ENCODE measurements around the gene CLSTN2.

CLSTN2 gene

DNA sequence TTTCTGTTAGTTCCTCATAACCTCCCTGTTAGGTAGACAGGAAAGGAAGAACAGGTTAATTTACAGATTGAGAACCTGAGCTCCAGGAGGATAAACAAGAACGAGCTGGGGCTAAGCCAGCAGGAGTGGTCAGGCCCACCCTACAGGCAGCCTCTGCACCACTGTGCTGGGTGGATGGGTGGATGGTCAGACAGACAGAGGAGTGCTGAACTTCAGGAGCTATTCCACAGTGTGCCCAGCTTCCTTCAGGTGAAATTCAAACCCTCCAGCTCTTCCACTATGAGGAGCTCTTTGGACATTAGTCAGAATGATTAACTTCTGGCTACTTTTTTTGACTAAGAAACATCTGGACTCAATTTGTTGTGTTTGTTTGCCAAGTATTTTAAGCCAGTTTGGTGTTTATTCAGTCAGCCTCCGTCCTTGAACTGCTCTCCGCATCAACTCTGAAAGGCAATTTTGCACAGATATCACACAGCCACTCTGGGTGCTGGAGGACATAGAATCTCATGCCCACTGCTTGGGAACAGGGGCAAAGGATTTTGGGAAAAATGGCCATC lies 361.9 kb downstream of the CLSTN2 start:
- Mint-ChIP-seq H3K4me1 (ENCODE audit: low read depth) (no peaks in the 10 kb centered on the region), H3K4me3 (no peak overlapping the region), H3K27ac (no peak overlapping the region), H3K36me3 (no peaks in the 10 kb centered on the region), H3K27me3 (peaks cover 4% of the 10 kb centered on the region), H3K9me3 (ENCODE audit: low read depth) (no peaks in the 10 kb centered on the region)

GRCh38 chr3:140298043-140298442 lies 363.1 kb downstream of the CLSTN2 start:
- Mint-ChIP-seq H3K36me3 (no peaks in the 10 kb centered on the region), H3K4me1 (ENCODE audit: low read depth) (no peaks in the 10 kb centered on the region), H3K27me3 (no peaks in the 10 kb centered on the region), H3K27ac (no peak overlapping the region), H3K9me3 (ENCODE audit: low read depth) (no peaks in the 10 kb centered on the region), H3K4me3 (no peak overlapping the region)

GRCh38 chr3:140298569-140299070 lies 363.6 kb downstream of the CLSTN2 start:
- Mint-ChIP-seq H3K9me3 (ENCODE audit: low read depth) (no peaks in the 10 kb centered on the region), H3K27ac (no peak overlapping the region), H3K4me1 (ENCODE audit: low read depth) (no peaks in the 10 kb centered on the region), H3K4me3 (no peak overlapping the region), H3K36me3 (no peaks in the 10 kb centered on the region), H3K27me3 (no peaks in the 10 kb centered on the region)

- Mint-ChIP-seq H3K27me3 (peaks cover 7% of the 10 kb centered on the region), H3K27ac (no peak overlapping the region), H3K4me1 (ENCODE audit: low read depth) (no peaks in the 10 kb centered on the region), H3K4me3 (no peak overlapping the region), H3K9me3 (ENCODE audit: low read depth) (no peaks in the 10 kb centered on the region), H3K36me3 (no peaks in the 10 kb centered on the region)
Observed at GRCh38 chr3:140303875-140304274, 368.9 kb downstream of the CLSTN2 start.

DNA sequence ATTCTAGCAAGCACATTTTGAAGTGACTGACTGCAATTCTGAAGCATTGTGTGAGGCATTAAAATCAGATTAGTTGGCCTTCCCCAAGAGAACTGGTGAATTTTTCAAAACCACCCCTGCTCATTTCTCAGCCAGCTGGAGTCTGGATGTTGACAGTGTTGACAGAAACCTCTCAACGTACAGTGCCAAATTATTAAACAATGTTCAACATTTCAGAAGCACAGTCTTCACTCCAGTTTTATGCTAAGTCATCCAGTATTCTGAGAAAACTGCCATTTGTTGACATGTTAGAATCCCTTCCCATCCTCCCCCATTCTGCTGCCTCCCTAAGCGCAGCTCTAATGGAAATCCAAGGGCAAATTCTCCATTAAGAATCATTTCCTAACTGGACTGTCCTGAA lies 373.6 kb downstream of the CLSTN2 start:
- H3K9me3 Mint-ChIP-seq (ENCODE audit: low read depth): no peaks in the 10 kb centered on the region
- no peaks in the 10 kb centered on the region for H3K36me3 Mint-ChIP-seq
- no peak overlapping the region for H3K4me3 Mint-ChIP-seq
- H3K4me1 Mint-ChIP-seq (ENCODE audit: low read depth): no peaks in the 10 kb centered on the region
- peaks cover 9% of the 10 kb centered on the region for H3K27me3 Mint-ChIP-seq
- H3K27ac Mint-ChIP-seq: no peak overlapping the region

DNA sequence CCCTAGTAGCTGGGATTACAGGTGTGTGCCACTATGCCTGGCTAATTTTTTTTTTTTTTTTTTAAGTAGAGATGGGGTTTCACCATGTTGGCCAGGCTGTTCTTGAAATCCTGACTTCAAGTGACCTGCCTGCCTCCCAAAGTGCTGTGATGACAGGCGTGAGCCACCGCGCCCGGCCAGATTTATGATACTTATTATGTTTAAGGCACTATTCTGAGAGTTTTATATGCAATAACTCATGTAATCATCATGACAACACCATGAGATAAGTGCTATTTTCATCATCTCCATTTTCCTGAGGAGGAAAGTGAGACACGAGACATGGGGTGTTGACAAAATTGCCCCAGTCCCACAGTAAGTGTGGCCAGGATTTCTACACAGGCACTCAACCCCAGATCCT lies 376.4 kb downstream of the CLSTN2 start:
- Mint-ChIP-seq H3K36me3 (no peaks in the 10 kb centered on the region), H3K27me3 (peaks cover 3% of the 10 kb centered on the region), H3K27ac (no peak overlapping the region), H3K4me1 (ENCODE audit: low read depth) (no peaks in the 10 kb centered on the region), H3K9me3 (ENCODE audit: low read depth) (no peaks in the 10 kb centered on the region), H3K4me3 (no peak overlapping the region)

DNA sequence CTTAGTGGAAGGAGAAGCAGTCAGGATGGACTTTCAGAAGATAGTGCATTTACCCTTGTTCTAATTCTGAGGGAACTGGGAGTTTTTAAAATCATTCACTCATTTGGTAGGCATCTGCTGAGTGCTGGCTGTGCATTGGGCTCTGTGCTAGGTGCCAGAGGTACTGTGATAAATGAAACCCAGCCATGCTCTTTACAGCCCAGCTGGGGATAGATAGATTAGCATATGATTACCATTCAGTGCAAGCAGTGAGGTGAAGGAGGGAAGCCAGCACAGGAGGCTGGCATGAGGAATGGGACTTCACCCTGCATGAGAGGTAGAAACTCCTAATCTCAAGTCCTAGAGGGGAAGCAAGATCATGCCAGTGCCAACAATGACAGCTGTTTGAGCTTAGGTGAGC lies 381.0 kb downstream of the CLSTN2 start:
- H3K4me1 Mint-ChIP-seq (ENCODE audit: low read depth): no peaks in the 10 kb centered on the region
- H3K27ac Mint-ChIP-seq: no peak overlapping the region
- H3K4me3 Mint-ChIP-seq: no peak overlapping the region
- no peaks in the 10 kb centered on the region for H3K36me3 Mint-ChIP-seq
- H3K27me3 Mint-ChIP-seq: peaks cover 3% of the 10 kb centered on the region
- no peaks in the 10 kb centered on the region for H3K9me3 Mint-ChIP-seq (ENCODE audit: low read depth)

DNA sequence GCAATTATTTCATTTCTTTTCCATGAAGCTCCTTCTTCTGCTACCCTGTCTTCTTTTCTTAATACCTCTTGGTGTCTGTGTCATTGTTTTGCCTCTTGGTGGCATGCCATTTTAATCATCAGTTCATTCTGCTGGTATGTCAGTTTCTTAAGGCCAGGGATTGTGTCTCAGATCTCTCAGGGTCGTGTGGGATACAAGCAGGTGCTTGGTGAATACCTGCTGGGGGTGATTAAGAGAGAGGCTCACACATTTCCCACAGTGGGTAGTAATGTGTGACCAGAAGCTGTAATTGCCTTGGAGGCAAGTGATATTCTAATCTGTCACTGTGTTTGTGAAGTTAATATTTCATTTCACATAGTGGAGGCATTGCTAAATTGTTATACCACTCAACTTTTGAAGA lies 381.5 kb downstream of the CLSTN2 start:
- Mint-ChIP-seq H3K36me3 (no peaks in the 10 kb centered on the region), H3K4me1 (ENCODE audit: low read depth) (no peaks in the 10 kb centered on the region), H3K27ac (no peak overlapping the region), H3K9me3 (ENCODE audit: low read depth) (no peaks in the 10 kb centered on the region), H3K4me3 (no peak overlapping the region), H3K27me3 (peaks cover 4% of the 10 kb centered on the region)

DNA sequence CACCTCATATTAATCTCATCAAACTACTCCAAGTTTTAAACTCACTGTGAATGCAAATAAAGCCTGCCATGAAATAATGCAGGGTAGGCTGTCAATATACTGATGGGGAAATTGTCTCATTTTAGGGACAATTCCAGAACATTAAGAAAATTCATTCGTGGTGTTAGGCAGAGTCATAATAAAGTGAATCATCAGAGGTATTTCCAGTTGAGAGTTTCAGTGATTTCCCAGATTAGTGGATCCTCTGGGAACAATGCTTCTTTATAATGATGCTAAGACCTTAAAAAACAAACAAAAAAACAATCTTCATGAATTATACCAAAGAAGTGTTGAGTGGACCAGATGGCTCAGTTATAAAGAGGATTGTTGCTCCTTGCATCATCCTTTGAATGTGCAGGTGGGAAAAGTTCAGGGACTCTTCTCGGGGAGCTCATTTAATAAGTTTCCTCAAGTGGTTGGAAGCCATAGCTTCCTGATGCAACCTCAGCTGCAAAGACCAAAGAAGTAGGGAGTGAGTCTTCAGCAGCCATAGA lies 381.9 kb downstream of the CLSTN2 start:
- no peak overlapping the region for H3K27ac Mint-ChIP-seq
- H3K27me3 Mint-ChIP-seq: peaks cover 4% of the 10 kb centered on the region

DNA sequence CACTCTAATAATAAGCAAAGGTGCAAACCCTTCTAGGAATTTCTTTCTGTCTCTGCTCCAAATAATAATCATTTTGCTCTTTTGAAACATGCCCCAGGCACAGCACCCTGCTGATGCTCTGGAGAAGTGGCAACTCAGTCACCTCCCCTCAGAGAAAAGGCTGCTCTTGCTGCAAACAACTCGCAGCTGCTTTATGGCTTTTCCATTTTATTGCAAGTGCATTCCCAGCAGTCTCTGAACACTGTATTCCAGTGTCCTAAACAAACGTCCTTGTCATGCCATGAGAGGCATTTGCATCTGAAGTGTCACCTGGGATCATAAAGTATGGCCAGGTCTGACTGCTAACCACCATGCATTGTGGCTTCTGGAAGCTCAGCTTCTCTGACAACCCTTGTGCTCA lies 384.8 kb downstream of the CLSTN2 start:
- H3K4me1 Mint-ChIP-seq (ENCODE audit: low read depth): no peaks in the 10 kb centered on the region
- no peak overlapping the region for H3K27ac Mint-ChIP-seq
- no peaks in the 10 kb centered on the region for H3K9me3 Mint-ChIP-seq (ENCODE audit: low read depth)
- H3K27me3 Mint-ChIP-seq: peaks cover 4% of the 10 kb centered on the region
- no peak overlapping the region for H3K4me3 Mint-ChIP-seq
- no peaks in the 10 kb centered on the region for H3K36me3 Mint-ChIP-seq

More for the DNA sequence above, 381.9 kb downstream of the CLSTN2 start:
- H3K4me3 Mint-ChIP-seq: no peak overlapping the region
- no peaks in the 10 kb centered on the region for H3K9me3 Mint-ChIP-seq (ENCODE audit: low read depth)
- no peaks in the 10 kb centered on the region for H3K4me1 Mint-ChIP-seq (ENCODE audit: low read depth)
- no peaks in the 10 kb centered on the region for H3K36me3 Mint-ChIP-seq

- Mint-ChIP-seq H3K4me3 (no peak overlapping the region), H3K9me3 (ENCODE audit: low read depth) (no peaks in the 10 kb centered on the region), H3K27ac (no peak overlapping the region), H3K4me1 (ENCODE audit: low read depth) (no peaks in the 10 kb centered on the region), H3K36me3 (no peaks in the 10 kb centered on the region), H3K27me3 (peaks cover 2% of the 10 kb centered on the region)
Observed at GRCh38 chr3:140323561-140323960, 388.6 kb downstream of the CLSTN2 start.

GRCh38 chr3:140332131-140332530 lies 397.1 kb downstream of the CLSTN2 start:
- no peaks in the 10 kb centered on the region for H3K9me3 Mint-ChIP-seq (ENCODE audit: low read depth)
- no peaks in the 10 kb centered on the region for H3K4me1 Mint-ChIP-seq (ENCODE audit: low read depth)
- H3K4me3 Mint-ChIP-seq: no peak overlapping the region
- H3K27ac Mint-ChIP-seq: no peak overlapping the region
- H3K36me3 Mint-ChIP-seq: no peaks in the 10 kb centered on the region
- no peaks in the 10 kb centered on the region for H3K27me3 Mint-ChIP-seq

GRCh38 chr3:140334132-140334929 lies 399.3 kb downstream of the CLSTN2 start:
- H3K27me3 Mint-ChIP-seq: no peaks in the 10 kb centered on the region
- H3K36me3 Mint-ChIP-seq: no peaks in the 10 kb centered on the region
- H3K27ac Mint-ChIP-seq: no peak overlapping the region
- H3K9me3 Mint-ChIP-seq (ENCODE audit: low read depth): no peaks in the 10 kb centered on the region
- no peak overlapping the region for H3K4me3 Mint-ChIP-seq
- H3K4me1 Mint-ChIP-seq (ENCODE audit: low read depth): no peaks in the 10 kb centered on the region

DNA sequence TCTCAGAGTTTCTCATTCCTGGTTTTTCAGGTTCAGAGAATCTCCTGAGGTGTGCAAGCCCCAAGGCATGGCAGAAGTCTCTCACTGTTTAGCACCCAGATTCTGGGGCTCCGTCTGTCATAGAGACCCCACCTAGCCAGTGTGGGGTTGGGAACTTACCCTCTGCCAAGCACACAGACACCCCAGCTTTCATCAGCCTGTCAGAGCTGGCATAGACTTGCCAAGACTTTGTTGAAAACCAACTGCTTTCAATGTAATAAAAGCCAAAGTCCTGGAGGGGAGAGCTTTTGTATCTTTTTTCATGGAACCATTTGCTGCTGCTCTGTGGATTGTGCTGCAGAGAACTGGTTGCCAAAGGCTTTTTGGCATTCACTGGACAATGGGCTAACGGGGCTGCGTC lies 401.5 kb downstream of the CLSTN2 start:
- H3K27me3 Mint-ChIP-seq: no peaks in the 10 kb centered on the region
- no peaks in the 10 kb centered on the region for H3K4me1 Mint-ChIP-seq (ENCODE audit: low read depth)
- H3K9me3 Mint-ChIP-seq (ENCODE audit: low read depth): no peaks in the 10 kb centered on the region
- H3K27ac Mint-ChIP-seq: no peak overlapping the region
- H3K36me3 Mint-ChIP-seq: no peaks in the 10 kb centered on the region
- H3K4me3 Mint-ChIP-seq: no peak overlapping the region

DNA sequence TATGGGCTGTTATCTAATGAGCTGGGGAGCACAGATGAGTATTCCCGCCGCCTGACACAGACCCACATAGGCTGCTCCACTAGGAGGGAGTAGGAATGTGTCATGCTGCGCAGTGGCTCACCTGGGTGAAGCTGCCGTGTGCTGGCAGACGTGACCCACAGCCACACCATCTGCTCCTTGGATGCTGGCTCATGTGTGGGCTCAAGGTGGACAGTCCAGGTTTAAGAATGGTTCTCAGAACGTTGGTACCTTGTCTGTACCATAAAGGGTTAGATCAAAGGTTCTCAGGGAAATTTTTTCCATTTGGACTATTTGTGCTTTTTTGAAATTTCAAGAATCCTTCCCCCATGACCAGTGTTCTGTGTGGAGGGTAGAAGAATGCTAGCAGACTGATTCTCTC lies 403.9 kb downstream of the CLSTN2 start:
- Mint-ChIP-seq H3K4me1 (ENCODE audit: low read depth) (no peaks in the 10 kb centered on the region), H3K27me3 (no peaks in the 10 kb centered on the region), H3K9me3 (ENCODE audit: low read depth) (no peaks in the 10 kb centered on the region), H3K36me3 (no peaks in the 10 kb centered on the region), H3K4me3 (no peak overlapping the region), H3K27ac (no peak overlapping the region)
